Neuronal stem cell (in vitro differentiated cells): ENCODE data around the gene SELENOK.
A peak's percentile ranks its signal among the peaks of the same experiment; 100 is the strongest.

ENCODE experiments used
- DNase-seq: peaks from one replicate; pipeline ENCODE4 v3.0.0-alpha.2; 2013; ENCODE audit warnings: low spot score
- H2AFZ ChIP-seq: one replicate; pipeline ENCODE4 v1.6.1; 2013; ENCODE audit warnings: mild to moderate bottlenecking, low read length, inconsistent platforms
- H2AK5ac ChIP-seq: 2 replicates; pipeline ENCODE4 v1.6.1; 2013; ENCODE audit warnings: low read depth, mild to moderate bottlenecking, inconsistent platforms, low read length, moderate library complexity, mixed read lengths
- H2BK120ac ChIP-seq: 2 replicates; pipeline ENCODE4 v1.6.1; 2013; ENCODE audit warnings: low read depth, mild to moderate bottlenecking, inconsistent platforms, low read length, moderate library complexity, mixed read lengths
- H2BK12ac ChIP-seq: one replicate; pipeline ENCODE4 v1.6.1; 2013; ENCODE audit warnings: low read length, inconsistent platforms
- H2BK15ac ChIP-seq: 2 replicates; pipeline ENCODE4 v1.6.1; 2013; ENCODE audit warnings: mild to moderate bottlenecking, low read length, inconsistent platforms, mixed read lengths
- H2BK5ac ChIP-seq: one replicate; pipeline ENCODE4 v1.6.1; 2013; ENCODE audit warnings: inconsistent platforms, mild to moderate bottlenecking, low read length, moderate library complexity
- H3K14ac ChIP-seq: one replicate; pipeline ENCODE4 v1.6.1; 2013; ENCODE audit warnings: low read length, inconsistent platforms
- H3K18ac ChIP-seq: 2 replicates; pipeline ENCODE4 v1.6.1; 2013; ENCODE audit warnings: low read length, inconsistent platforms
- H3K23ac ChIP-seq: 2 replicates; pipeline ENCODE4 v1.6.1; 2013; ENCODE audit warnings: low read depth, mild to moderate bottlenecking, mixed read lengths, low read length, inconsistent platforms; ENCODE audit not compliant: poor library complexity
- H3K27ac ChIP-seq: replicated peaks from 3 replicates; pipeline ENCODE4 v1.5.1; 2013; ENCODE audit warnings: low read length, inconsistent platforms
- H3K27me3 ChIP-seq, 3 experiments: 2 replicates each; pipeline ENCODE4 v1.6.1; 2013; ENCODE audit warnings: low read length in 3 of 3, mild to moderate bottlenecking in 2 of 3, inconsistent platforms in 1 of 3, low read depth in 1 of 3, mixed read lengths in 1 of 3, moderate library complexity in 1 of 3; ENCODE audit not compliant: control insufficient read depth in 3 of 3, insufficient read depth in 3 of 3
- H3K36me3 ChIP-seq, 2 donors: replicated peaks in 1 of 2; 2 replicates each; pipeline ENCODE4 v1.6.1; 2013; ENCODE audit warnings: low read length in 2 of 2; ENCODE audit not compliant: control insufficient read depth in 2 of 2, insufficient read depth in 2 of 2
- H3K4ac ChIP-seq: 2 replicates; pipeline ENCODE4 v1.6.1; 2013; ENCODE audit warnings: inconsistent platforms, mild to moderate bottlenecking, low read length, moderate library complexity
- H3K4me1 ChIP-seq, 2 donors: 1 replicate in 1 of 2; 2 replicates in 1 of 2; pipeline ENCODE4 v1.6.1; 2013; ENCODE audit warnings: low read length in 2 of 2, low read depth in 1 of 2; ENCODE audit not compliant: control insufficient read depth in 2 of 2, insufficient read depth in 1 of 2
- H3K4me2 ChIP-seq: one replicate; pipeline ENCODE4 v1.6.1; 2013; ENCODE audit warnings: mild to moderate bottlenecking, low read length, inconsistent platforms; ENCODE audit not compliant: insufficient read depth, poor library complexity, severe bottlenecking
- H3K4me3 ChIP-seq, 2 donors: 2 replicates each; pipeline ENCODE4 v1.5.1; 2013; ENCODE audit warnings: low read length in 2 of 2, mild to moderate bottlenecking in 2 of 2, inconsistent platforms in 1 of 2, moderate library complexity in 1 of 2
- H3K79me1 ChIP-seq: one replicate; pipeline ENCODE4 v1.6.1; 2013; ENCODE audit warnings: low read depth, mild to moderate bottlenecking, inconsistent platforms, low read length, moderate library complexity
- H3K9ac ChIP-seq: one replicate; pipeline ENCODE4 v1.6.1; 2013; ENCODE audit warnings: mild to moderate bottlenecking, low read depth, low read length, inconsistent platforms; ENCODE audit not compliant: poor library complexity
- H3K9me3 ChIP-seq, 2 donors: replicated peaks in 1 of 2; 2 replicates each; pipeline versions ENCODE3 to v1.6.1; 2013; ENCODE audit warnings: low read length in 2 of 2, mild to moderate bottlenecking in 2 of 2, inconsistent platforms in 1 of 2, low read depth in 1 of 2, mixed read lengths in 1 of 2, moderate library complexity in 1 of 2; ENCODE audit not compliant: control insufficient read depth in 2 of 2, insufficient read depth in 1 of 2
- H4K8ac ChIP-seq: one replicate; pipeline ENCODE4 v1.6.1; 2013; ENCODE audit warnings: low read depth, mild to moderate bottlenecking, inconsistent platforms, low read length, moderate library complexity
- H4K91ac ChIP-seq: one replicate; pipeline ENCODE4 v1.6.1; 2013; ENCODE audit warnings: low read length, low read depth, mild to moderate bottlenecking, inconsistent platforms; ENCODE audit not compliant: poor library complexity
- WGBS, 2 donors: extraction: QIAGEN DNeasy Blood & Tissue Kit; methylation state at CpG; one replicate each; pipeline ENCODE4 v1.1.7; 2013; ENCODE audit warnings: missing lambda C conversion rate in 2 of 2, mixed read lengths in 1 of 2; ENCODE audit not compliant: insufficient read length in 2 of 2, insufficient replicate concordance in 1 of 2; ENCODE audit errors: extremely low coverage in 2 of 2; 5-methylcytosine and 5-hydroxymethylcytosine counted together

SELENOK gene

DNA sequence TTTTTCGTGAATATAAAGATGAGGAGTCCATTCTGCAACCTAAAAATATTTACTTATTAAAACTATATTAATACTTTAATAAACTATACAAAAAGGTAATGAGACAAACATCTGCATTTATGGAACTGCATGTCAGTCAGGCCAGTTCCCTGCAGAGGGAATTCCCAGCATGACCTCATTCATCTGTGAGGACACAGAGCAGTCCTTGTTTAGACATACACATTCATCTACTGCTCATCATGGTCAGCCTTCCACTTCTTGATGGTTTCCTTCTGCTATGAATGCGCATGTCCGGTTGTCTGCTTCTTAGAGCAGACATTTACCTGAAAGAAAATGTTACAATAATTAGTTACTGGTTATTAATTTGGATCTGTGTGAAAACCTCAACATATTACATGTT lies 6.4 kb downstream of the SELENOK start:
- no peak for DNase-seq
- Histone ChIP-seq H3K14ac (no peak overlapping the region), H3K27me3 (no peaks in the 10 kb centered on the region), H3K4me1 (peaks cover 6 to 9% of the 10 kb centered on the region in 2 donors), H2BK12ac (no peak overlapping the region), H2BK120ac (no peak overlapping the region), H3K4ac (no peak overlapping the region), H3K9ac (no peak overlapping the region), H3K18ac (no peak overlapping the region), H3K79me1 (no peaks in the 10 kb centered on the region), H3K9me3 (no peaks in the 10 kb centered on the region), H2AFZ (no peak overlapping the region), H2AK5ac (no peak overlapping the region), H2BK5ac (no peak overlapping the region), H3K23ac (no peak overlapping the region), H2BK15ac (no peak overlapping the region), H3K4me3 (no peak overlapping the region), H3K27ac (no peak overlapping the region), H3K4me2 (no peak overlapping the region), H4K91ac (no peak overlapping the region), H3K36me3 (peaks cover 8 to 62% of the 10 kb centered on the region in 2 donors), H4K8ac (no peak overlapping the region)
- no CpG with 5 or more reads among the region's 3 CpGs for WGBS, 2 donors

DNA sequence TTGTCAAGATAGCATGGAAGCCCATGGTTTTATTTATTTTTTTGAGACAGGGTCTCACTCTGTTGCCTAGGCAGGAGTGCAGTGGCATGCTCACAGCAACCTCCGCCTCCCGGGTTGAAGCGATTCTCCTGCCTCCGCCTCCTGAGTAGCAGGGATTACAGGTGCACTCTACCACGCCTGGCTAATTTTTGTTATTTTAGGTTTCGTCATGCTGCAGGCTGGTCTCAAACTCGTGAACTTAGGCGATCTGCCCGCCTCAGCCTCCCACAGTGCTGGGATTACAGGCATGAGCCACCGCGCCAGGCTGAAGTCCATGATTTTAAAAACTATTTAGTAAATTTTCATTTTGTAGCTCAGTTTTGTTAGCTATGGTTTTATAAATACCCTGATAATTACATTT lies 7.0 kb downstream of the SELENOK start:
- Histone ChIP-seq H3K14ac (no peak overlapping the region), H3K23ac (no peak overlapping the region), H3K36me3 (peaks cover 10 to 68% of the 10 kb centered on the region in 2 donors), H3K4me2 (no peak overlapping the region), H2BK15ac (no peak overlapping the region), H2BK12ac (no peak overlapping the region), H3K79me1 (no peaks in the 10 kb centered on the region), H3K18ac (no peak overlapping the region), H3K9ac (no peak overlapping the region), H3K4me3 (no peak overlapping the region), H3K27ac (no peak overlapping the region), H4K8ac (no peak overlapping the region), H3K4me1 (peaks cover 6 to 11% of the 10 kb centered on the region in 2 donors), H3K9me3 (no peaks in the 10 kb centered on the region), H3K27me3 (no peaks in the 10 kb centered on the region), H2AFZ (no peak overlapping the region), H2BK5ac (no peak overlapping the region), H3K4ac (no peak overlapping the region), H4K91ac (no peak overlapping the region), H2BK120ac (no peak overlapping the region), H2AK5ac (no peak overlapping the region)
- no CpG with 5 or more reads among the region's 11 CpGs for WGBS, 2 donors
- DNase-seq, result no peak

- no peak overlapping the region for H2BK120ac ChIP-seq
- no peak overlapping the region for H2AFZ ChIP-seq
- H2BK5ac ChIP-seq, result no peak overlapping the region
- no peak overlapping the region for H3K27ac ChIP-seq
- no peak overlapping the region for H2BK15ac ChIP-seq
- WGBS, 2 donors, result no CpG with 5 or more reads among the region's 4 CpGs
- peaks cover 12 to 74% of the 10 kb centered on the region in 2 donors for H3K36me3 ChIP-seq
- H3K14ac ChIP-seq, result no peak overlapping the region
- H2BK12ac ChIP-seq, result no peak overlapping the region
- H3K4me2 ChIP-seq, result no peak overlapping the region
- H3K27me3 ChIP-seq, result no peaks in the 10 kb centered on the region
- H4K91ac ChIP-seq, result no peak overlapping the region
- no peaks in the 10 kb centered on the region for H3K9me3 ChIP-seq
- no peaks in the 10 kb centered on the region for H3K79me1 ChIP-seq
- peaks cover 6 to 11% of the 10 kb centered on the region in 2 donors for H3K4me1 ChIP-seq
- no peak overlapping the region for H3K4me3 ChIP-seq
- DNase-seq, result no peak
- H3K4ac ChIP-seq, result no peak overlapping the region
- H3K23ac ChIP-seq, result no peak overlapping the region
- H3K18ac ChIP-seq, result no peak overlapping the region
- H3K9ac ChIP-seq, result no peak overlapping the region
- no peak overlapping the region for H2AK5ac ChIP-seq
- H4K8ac ChIP-seq, result no peak overlapping the region
Measured at GRCh38 chr3:53883008-53883407, 8.7 kb downstream of the SELENOK start.

GRCh38 chr3:53881691-53882593 lies 9.7 kb downstream of the SELENOK start, which contains the start of gene ACTR8:
Gene ACTR8, minus strand, starts transcription at chr3:53882152. Its CDS starts 51 bp downstream, at chr3:53882101.
- H3K4me2 ChIP-seq, result peak within 1 kb of the TSS; percentile 56
- H3K9ac ChIP-seq, result peak within 1 kb of the TSS; percentile 100
- H2BK15ac ChIP-seq, result peak within 1 kb of the TSS; percentile 82
- no peak within 1 kb of the TSS for H2BK12ac ChIP-seq
- H2BK5ac ChIP-seq, result peak within 1 kb of the TSS; percentile 72
- no peak within 1 kb of the TSS for H3K4ac ChIP-seq
- no peaks in the 10 kb centered on the region for H3K79me1 ChIP-seq
- no peaks in the 10 kb centered on the region for H3K9me3 ChIP-seq
- peaks cover 6 to 11% of the 10 kb centered on the region in 2 donors for H3K4me1 ChIP-seq
- peak within 1 kb of the TSS; percentile 74 to 99 for H3K4me3 ChIP-seq
- peak within 1 kb of the TSS; percentile 92 for H4K8ac ChIP-seq
- H3K36me3 ChIP-seq, result peaks cover 17 to 74% of the 10 kb centered on the region in 2 donors
- H3K27me3 ChIP-seq, result no peaks in the 10 kb centered on the region
- H3K14ac ChIP-seq, result peak within 1 kb of the TSS; percentile 100
- peak within 1 kb of the TSS; percentile 2 for H2AK5ac ChIP-seq
- H3K23ac ChIP-seq, result peak within 1 kb of the TSS; percentile 98
- peak within 1 kb of the TSS; percentile 98 for H3K18ac ChIP-seq
- H2AFZ ChIP-seq, result peak within 1 kb of the TSS; percentile 88
- no CpG with 5 or more reads among the region's 65 CpGs for WGBS, 2 donors
- H2BK120ac ChIP-seq, result peak within 1 kb of the TSS; percentile 88
- H3K27ac ChIP-seq, result peak within 1 kb of the TSS; percentile 90
- peak; percentile 82 for DNase-seq
- H4K91ac ChIP-seq, result peak within 1 kb of the TSS; percentile 94
